Parathyroid adenoma (tissue), 2 donors: ENCODE results near the gene GPR156.
A peak's percentile ranks its signal among the peaks of the same experiment; 100 is the strongest.

Experiments
- H2AFZ ChIP-seq: fragments of 300-600 bp; sonication (generic); one replicate; pipeline ENCODE4 v1.7.0; 2017; ENCODE audit warnings: antibody characterized with exemption, mild to moderate bottlenecking
- H3K27ac ChIP-seq: fragments of 300-600 bp; sonication (generic); one replicate; pipeline ENCODE4 v1.7.0; 2017
- H3K27me3 ChIP-seq: fragments of 300-600 bp; sonication (generic); one replicate; pipeline ENCODE4 v1.7.0; 2017; ENCODE audit warnings: low read length; ENCODE audit not compliant: control insufficient read depth, insufficient read depth
- H3K36me3 ChIP-seq: fragments of 300-600 bp; sonication (generic); one replicate; pipeline ENCODE4 v1.7.0; 2017; ENCODE audit warnings: low read length; ENCODE audit not compliant: control insufficient read depth, insufficient read depth
- H3K4me1 ChIP-seq: fragments of 300-600 bp; sonication (generic); one replicate; pipeline ENCODE4 v1.7.0; 2017; ENCODE audit warnings: control low read depth
- H3K4me2 ChIP-seq: fragments of 300-600 bp; sonication (generic); one replicate; pipeline ENCODE4 v1.7.0; 2017; ENCODE audit warnings: low read length
- H3K4me3 ChIP-seq: fragments of 300-600 bp; sonication (generic); one replicate; pipeline ENCODE4 v1.7.0; 2017; ENCODE audit warnings: low read depth, low read length
- H3K79me2 ChIP-seq: fragments of 300-600 bp; sonication (generic); one replicate; pipeline ENCODE4 v1.7.0; 2017; ENCODE audit warnings: control low read depth
- H3K9ac ChIP-seq: fragments of 300-600 bp; sonication (generic); one replicate; pipeline ENCODE4 v1.7.0; 2017; ENCODE audit warnings: mild to moderate bottlenecking
- H3K9me3 ChIP-seq: fragments of 300-600 bp; sonication (generic); one replicate; pipeline ENCODE4 v1.7.0; 2017; ENCODE audit warnings: low read length; ENCODE audit not compliant: control insufficient read depth
- TF ChIP-seq, protein P1 (sequence below): fragments of 300-600 bp; sonication (generic); IDR thresholded peaks from one replicate; pipeline ENCODE4 v1.7.0; 2017; ENCODE audit warnings: antibody characterized with exemption, mild to moderate bottlenecking
- donor health status: primary hyperparathyroidism.

GPR156 gene

DNA sequence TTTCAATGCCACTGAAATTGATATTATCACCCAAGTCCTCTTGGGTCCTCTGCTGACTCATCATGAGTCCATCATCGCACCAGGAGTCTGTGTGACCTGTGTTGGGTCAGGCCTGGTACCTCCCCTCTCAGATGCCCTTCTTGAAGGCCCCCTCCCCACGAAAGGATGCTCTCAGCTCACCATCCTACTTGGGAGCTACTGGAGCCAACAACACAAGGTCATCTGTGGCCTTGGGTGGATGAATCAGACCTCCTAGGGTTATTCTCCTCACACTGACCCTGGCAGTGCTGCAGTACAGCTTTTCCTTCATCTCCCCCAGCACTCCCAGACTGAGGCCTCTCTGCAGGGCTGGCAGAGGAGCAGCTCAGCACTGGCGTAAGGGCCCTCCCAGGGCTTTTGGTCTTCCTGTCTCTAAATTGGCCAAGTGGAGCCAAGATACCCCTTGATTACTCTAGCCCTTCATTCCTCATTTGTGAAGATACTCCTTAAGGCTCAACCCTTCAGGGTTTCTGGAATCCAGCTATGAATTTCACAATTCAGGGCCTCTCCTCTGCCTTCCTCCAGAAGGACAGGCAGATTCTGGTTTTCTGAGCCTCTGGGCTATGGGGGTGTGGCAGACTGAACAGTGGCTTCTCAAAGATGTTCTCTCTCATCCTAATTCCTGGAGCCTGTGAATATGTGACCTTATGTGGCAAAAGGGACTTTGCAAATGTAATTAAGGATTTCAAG is 110.0 kb downstream of the GPR156 start:
- no peak overlapping the region for H3K4me3 ChIP-seq
- H3K79me2 ChIP-seq, result no peaks in the 10 kb centered on the region
- no peaks in the 10 kb centered on the region for H3K9me3 ChIP-seq
- TF ChIP-seq, protein P1, sequence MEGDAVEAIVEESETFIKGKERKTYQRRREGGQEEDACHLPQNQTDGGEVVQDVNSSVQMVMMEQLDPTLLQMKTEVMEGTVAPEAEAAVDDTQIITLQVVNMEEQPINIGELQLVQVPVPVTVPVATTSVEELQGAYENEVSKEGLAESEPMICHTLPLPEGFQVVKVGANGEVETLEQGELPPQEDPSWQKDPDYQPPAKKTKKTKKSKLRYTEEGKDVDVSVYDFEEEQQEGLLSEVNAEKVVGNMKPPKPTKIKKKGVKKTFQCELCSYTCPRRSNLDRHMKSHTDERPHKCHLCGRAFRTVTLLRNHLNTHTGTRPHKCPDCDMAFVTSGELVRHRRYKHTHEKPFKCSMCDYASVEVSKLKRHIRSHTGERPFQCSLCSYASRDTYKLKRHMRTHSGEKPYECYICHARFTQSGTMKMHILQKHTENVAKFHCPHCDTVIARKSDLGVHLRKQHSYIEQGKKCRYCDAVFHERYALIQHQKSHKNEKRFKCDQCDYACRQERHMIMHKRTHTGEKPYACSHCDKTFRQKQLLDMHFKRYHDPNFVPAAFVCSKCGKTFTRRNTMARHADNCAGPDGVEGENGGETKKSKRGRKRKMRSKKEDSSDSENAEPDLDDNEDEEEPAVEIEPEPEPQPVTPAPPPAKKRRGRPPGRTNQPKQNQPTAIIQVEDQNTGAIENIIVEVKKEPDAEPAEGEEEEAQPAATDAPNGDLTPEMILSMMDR, result no peak
- no peak overlapping the region for H2AFZ ChIP-seq
- H3K27ac ChIP-seq, result no peak overlapping the region
- H3K4me1 ChIP-seq, result peaks cover 5% of the 10 kb centered on the region
- H3K36me3 ChIP-seq, result no peaks in the 10 kb centered on the region
- no peak overlapping the region for H3K4me2 ChIP-seq
- no peaks in the 10 kb centered on the region for H3K27me3 ChIP-seq
- H3K9ac ChIP-seq, result no peak overlapping the region

DNA sequence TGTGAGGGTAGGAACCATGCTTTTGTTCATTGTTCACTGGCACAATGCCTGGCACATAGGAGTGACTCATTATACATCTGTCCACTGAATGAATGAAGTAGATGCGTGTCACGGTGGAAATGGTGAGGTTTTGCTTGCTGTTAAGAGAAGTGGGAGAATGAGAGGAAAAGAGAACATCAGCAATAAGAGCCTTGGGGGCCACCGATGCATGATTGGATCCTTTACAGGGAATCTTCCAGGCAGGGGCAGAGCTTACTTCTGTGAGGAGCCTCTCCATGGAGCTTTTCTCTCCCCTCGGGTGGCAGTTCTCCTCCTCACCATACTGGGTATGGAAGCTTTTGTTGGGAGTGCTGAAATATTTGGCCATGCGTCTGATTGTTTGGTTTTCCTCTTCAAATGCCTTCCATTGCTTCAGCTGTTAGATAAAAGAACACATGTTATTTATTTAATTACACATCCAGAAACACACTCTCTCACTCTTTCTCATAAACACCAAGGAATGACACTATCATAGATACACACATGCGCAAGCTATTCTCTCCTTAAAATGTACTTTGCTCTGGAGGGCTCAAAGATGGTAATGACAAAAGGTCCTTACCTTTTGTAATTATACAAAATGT is 111.9 kb downstream of the GPR156 start:
- Histone ChIP-seq H2AFZ (no peak overlapping the region), H3K9me3 (no peaks in the 10 kb centered on the region)

DNA sequence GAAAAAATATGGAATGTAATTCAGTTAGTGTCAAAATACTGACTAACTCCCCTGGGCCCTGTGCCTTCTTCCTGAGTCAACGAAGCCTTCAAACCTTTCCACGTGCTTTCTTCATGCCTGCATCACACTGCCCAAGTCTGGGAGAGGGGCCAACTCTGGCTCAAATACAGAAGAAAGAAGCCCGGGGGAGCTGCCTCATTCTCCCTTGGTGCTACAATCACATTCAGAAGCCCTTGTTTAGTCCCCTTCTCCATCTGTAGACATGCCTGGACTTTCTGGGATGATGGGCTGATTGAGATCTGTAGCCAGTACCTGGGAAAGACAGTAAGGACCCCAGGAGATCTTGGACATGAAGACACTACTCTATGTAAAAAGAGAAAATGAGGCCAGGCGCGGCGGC is 113.0 kb downstream of the GPR156 start:
- H3K4me3 ChIP-seq, result no peak overlapping the region
- TF ChIP-seq, protein P1, result no peak
- no peak overlapping the region for H3K27ac ChIP-seq
- H3K36me3 ChIP-seq, result no peaks in the 10 kb centered on the region
- no peak overlapping the region for H3K9ac ChIP-seq
- H2AFZ ChIP-seq, result no peak overlapping the region
- H3K4me1 ChIP-seq, result peaks cover 5% of the 10 kb centered on the region
- no peak overlapping the region for H3K4me2 ChIP-seq
- no peaks in the 10 kb centered on the region for H3K27me3 ChIP-seq
- H3K9me3 ChIP-seq, result no peaks in the 10 kb centered on the region
- H3K79me2 ChIP-seq, result no peaks in the 10 kb centered on the region

More for the DNA sequence above, 111.9 kb downstream of the GPR156 start:
- H3K27ac ChIP-seq, result no peak overlapping the region
- no peak overlapping the region for H3K4me2 ChIP-seq
- TF ChIP-seq, protein P1, result no peak
- H3K36me3 ChIP-seq, result no peaks in the 10 kb centered on the region
- no peaks in the 10 kb centered on the region for H3K27me3 ChIP-seq
- H3K4me3 ChIP-seq, result no peak overlapping the region
- H3K9ac ChIP-seq, result no peak overlapping the region
- no peaks in the 10 kb centered on the region for H3K79me2 ChIP-seq
- peaks cover 5% of the 10 kb centered on the region for H3K4me1 ChIP-seq

DNA sequence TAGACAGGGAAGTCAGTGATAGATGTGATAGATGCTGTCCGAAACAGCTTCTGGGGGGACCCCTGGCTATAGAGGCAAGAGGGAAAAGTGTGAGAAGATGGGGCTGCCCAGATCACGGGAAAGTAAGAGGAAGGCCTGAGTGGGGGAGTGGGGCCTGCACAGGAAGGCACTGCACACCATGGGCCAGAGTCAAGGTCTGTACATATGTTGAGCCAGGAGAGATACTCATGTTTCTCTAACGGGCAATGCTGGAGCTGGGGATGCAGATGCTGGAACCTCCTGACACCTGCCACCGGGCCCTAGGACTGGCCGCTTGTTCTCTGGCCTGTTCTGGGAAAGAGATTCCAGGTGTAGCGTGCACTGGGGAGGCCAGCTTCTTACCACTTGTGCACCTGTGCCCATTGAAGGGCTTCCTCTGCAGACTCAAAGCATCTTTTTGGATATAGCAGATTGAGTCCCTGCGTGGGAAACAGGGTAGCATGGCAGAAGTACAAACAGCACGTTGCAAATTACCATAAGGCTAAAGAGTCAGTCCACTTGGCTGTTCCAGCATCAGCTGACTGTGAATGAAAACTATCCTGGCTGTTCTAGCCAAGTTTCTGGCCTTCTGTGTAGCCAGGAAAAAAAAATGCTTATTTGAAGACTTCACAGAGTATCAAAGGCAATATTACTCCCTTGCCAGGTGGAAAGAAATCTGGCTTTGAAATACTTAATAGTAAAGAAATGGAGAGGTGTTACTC is 113.7 kb downstream of the GPR156 start:
- H3K9ac ChIP-seq, result no peak overlapping the region
- no peak overlapping the region for H3K4me3 ChIP-seq
- H3K36me3 ChIP-seq, result no peaks in the 10 kb centered on the region
- H3K27ac ChIP-seq, result no peak overlapping the region
- peaks cover 5% of the 10 kb centered on the region for H3K4me1 ChIP-seq
- peak overlapping the region; percentile 73 for H2AFZ ChIP-seq
- no peaks in the 10 kb centered on the region for H3K9me3 ChIP-seq
- no peaks in the 10 kb centered on the region for H3K27me3 ChIP-seq
- H3K4me2 ChIP-seq, result no peak overlapping the region
- H3K79me2 ChIP-seq, result no peaks in the 10 kb centered on the region
- TF ChIP-seq, protein P1, result no peak
